Stimulated activated CD8-positive, alpha-beta memory T cell treated with anti-CD3 and anti-CD28 coated beads, Interleukin-12 subunit alpha, Interleukin-12 subunit beta, amount 100 ng/mL, for 4 hours (primary cell): ENCODE data around the gene ABHD16B.

Experiments
- DNase-seq: peaks from one replicate; pipeline ENCODE4 v3.0.0-alpha.2; 2020; ENCODE audit warnings: low read depth

ABHD16B gene

DNA sequence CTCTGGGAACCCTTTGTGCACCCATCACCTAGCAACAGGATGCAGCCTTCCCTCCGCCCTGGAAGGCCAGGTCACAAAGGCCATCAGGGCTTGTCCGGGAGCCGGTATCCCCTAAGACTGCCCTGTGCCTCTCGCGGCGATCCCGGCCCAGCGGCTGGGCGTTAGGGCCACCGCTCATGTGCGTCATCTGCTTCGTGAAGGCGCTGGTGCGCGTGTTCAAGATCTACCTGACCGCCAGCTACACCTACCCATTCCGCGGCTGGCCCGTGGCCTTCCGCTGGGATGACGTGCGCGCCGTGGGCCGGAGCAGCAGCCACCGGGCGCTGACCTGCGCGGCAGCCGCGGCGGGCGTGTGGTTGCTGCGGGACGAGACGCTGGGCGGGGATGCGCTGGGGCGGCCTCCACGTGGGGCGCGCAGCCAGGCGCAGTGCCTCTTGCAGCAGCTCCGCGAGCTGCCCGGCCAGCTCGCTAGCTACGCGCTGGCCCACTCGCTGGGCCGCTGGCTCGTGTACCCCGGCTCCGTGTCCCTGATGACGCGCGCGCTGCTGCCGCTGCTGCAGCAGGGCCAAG is at the start of gene ABHD16B:
TSS of gene ABHD16B (plus strand) at position 134 of the 570 bp plus-strand sequence. CDS start at position 177, 43 bp downstream.
- no peak for DNase-seq

DNA sequence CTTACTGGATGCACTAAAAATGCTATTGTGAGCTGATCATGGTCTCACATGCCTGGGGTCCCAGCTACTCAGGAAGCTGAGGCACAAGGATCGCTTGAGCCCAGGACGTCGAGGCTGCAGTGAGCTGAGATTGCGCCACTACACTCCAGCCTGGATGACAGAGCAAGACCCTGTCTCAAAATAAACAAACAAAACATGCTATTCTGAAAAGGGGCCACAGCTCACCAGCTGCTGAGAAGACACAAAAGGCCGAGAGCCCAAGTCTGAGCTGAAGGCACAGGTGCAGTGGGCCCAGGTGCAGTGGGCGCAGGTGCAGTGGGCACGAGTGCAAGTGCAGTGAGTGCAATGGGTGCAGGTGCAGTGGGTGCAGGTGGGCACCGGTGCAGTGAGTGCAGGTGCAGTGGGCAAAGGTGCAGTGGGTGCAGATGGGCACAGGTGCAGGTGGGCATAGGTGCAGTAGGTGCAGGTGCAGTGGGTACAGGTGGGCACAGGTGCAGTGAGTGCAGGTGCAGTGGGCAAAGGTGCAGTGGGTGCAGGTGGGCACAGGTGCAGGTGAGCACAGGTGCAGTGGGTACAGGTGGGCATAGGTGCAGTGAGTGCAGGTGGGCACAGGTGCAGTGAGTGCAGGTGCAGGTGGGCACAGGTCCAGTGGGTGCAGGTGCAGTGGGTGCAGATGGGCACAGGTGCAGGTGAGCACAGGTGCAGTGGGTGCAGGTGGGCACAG is 46.2 kb upstream of the ABHD16B start:
- no peak for DNase-seq

DNA sequence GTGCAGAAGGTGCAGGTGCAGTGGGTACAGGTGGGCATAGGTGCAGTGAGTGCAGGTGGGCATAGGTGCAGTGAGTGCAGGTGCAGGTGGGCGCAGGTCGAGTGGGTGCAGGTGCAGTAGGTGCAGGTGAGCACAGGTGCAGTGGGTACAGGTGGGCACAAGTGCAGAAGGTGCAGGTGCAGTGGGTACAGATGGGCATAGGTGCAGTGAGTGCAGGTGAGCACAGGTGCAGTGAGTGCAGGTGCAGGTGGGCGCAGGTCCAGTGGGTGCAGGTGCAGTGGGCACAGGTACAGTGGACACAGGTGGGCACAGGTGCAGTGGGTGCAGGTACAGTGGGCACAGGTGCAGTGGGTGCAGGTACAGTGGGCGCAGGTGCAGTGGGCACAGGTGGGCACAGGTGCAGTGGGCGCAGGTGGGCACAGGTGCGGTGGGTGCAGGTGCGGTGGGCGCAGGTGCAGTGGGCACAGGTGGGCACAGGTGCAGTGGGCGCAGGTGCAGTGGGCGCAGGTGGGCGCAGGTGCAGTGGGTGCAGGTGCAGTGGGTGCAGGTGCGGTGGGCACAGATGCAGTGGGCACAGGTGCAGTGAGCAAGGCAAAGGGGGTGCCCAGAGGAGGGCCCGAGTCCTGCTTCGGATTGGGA is 45.6 kb upstream of the ABHD16B start:
- DNase-seq = no peak

DNA sequence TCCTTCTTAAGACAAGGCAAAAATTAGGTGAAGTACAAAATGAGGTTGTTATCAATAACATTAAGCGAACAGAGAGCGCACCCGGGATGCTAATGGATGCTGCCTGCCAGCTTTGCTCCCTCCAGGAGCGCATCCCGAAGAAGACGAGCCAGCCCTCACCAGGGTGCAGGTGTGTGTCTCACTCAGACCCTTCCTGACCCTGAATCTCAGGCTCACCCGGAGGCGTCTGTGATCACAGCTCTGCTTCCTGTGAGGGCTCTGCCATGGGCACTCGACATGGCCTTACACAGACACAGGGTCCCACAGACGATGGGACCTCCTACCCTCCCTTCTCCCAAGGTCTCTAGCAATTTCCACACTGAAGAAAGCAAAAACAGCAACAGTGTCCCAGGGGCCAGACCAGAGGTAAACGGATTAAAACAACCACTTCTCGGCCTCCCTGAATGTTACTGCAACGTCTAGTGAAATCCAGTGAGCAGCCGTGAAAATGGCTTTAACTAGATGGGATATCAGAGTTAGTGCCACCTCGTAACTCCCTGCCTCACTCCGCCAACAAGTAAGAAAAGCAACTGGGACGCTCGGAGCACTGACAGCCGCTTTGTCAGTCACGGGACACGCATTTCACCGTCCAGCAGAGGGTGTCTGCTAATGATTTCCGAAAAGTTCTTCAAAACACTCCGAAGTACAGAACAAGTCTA is 41.9 kb upstream of the ABHD16B start:
- DNase-seq = no peak

DNA sequence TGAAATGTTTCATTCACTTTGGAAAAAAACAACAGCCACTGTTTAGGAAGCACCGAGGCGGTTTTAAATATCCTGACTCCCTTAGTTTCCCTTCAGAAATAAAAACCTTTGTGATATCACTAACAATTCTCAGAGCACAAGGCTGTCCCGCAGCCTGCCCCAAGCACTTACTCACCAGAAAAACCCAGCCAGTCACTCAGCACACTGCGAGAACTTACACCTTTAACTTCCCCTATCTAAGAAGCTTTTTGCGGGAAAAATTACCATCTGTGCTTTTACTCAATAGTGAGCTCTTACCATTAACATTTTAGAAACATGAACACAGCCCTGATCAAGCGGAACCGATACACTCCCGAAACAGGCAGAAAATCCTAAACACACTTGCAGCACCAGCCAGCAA is 39.5 kb upstream of the ABHD16B start:
- no peak for DNase-seq

DNA sequence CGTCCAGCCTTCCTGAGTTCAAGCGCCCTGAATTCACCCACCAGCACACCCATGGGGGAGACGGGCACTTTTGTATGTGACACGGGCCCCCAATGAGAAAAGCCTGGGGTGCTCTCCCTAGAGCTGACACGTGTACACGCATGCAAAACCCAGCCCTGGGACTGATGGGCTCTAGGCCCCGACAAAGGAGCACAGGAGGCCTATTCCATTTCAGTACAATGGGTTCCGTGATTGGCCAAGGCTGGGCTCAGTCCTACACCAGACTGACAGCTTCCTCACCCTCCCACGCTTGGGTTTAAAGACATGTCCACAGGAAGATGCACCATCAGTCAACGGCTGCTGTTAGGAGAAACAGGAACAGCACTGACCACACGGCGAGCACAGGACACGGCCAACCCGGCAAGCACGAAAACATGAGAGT is 39.0 kb upstream of the ABHD16B start:
- no peak for DNase-seq

DNA sequence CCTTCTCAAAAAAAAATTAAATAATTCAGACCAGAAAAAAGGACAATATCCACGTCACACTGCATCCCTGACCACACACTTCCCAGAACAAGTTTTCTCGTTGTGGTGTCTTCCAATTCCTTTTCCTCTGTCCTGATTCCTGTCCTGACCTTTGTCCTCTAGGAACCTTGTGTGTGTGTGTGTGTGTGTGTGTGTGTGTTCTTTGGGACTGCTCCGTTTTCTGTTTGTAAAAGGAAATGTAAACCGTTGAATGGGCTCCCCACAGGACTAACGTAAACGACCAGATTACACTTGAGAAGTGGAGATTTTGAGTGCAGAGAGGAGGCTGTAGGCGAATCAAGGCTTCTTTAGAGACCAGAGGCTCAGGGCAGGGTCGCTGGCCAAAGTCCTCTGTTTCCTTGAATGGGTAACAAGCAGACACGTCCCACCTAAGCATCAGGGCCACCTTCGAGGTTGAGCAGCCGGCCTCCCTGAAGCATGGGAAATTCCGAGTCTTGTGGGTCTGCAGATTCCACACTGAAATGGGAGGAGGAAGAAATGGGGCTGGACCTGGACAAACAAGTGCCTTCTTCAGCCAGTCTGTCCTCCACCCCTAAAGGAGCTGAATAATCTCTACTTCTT is 37.5 kb upstream of the ABHD16B start:
- no peak for DNase-seq

DNA sequence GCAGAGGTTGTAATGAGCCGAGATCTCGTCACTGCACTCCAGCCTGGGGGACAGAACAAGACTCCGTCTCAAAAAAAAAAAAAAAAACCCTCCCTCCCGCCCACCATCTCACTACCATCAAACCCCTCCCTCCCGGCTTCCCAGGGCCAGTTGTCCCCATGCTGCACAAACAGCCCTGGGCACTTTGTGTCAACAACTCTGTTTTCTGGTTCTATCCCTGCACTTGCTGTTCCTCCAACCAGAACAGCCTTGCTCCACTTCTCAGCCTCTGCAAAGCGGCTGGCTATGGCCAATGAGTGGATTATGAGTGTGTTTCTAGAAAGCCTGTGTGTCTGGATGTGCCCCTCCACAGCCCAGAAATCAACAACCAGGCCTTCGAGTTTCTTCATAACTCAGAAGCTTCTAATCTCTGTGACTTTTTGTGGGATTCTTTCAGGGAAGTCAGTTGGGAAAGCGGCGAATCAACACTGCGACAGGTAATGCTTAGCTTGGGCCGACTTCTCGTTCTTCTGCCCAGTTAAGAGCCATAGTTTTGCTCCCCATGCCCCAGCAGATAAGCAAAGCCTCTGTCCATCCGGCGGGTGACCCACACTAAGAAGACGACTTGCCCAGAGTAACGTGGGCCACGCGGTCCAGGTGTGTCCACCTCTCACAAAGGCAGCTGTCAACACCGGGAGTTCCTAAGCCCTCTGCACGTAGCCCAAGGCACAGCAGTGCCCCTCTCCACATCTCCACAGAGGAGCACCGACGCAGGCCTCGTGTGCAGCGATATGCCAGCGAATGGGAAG is 35.8 kb upstream of the ABHD16B start:
- DNase-seq = no peak

DNA sequence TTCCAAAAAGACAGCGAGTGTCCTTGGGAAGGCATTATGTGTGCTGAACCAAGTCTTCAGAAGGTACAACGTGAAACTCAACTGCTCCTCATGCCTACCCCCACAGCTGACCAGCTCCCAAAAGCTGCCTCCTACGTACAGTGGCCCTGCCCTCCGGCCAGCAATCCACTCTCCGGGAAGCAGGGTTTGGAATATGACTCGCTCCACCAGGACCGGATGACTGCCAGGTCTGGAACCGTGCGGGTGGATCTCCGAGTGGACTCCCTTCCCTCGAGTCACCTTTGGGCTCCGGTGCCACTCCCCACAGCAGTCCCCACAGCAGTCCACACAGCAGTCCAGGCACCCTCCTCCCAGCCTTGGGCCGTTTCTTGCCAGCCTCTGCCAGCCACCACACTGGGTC is 34.5 kb upstream of the ABHD16B start:
- no peak for DNase-seq

DNA sequence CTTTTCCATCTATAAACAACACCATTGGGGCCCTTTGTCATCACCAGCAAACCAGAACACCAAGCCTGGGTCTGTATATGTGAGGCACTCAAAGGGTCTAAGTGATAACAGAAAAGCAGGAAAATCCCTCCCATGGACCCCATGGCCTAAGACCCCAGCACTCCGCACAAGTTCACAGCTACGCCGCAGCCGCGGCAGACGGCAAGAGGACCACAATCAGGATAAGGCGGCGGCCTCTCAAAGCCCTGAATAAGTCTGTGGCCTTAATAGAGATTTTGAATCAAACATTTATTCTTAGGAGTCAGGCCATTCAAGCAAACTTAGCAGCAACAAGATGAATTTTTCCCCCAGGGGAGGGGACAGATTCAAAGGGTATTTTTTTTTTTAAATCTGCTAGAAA is 33.2 kb upstream of the ABHD16B start:
- DNase-seq = no peak

DNA sequence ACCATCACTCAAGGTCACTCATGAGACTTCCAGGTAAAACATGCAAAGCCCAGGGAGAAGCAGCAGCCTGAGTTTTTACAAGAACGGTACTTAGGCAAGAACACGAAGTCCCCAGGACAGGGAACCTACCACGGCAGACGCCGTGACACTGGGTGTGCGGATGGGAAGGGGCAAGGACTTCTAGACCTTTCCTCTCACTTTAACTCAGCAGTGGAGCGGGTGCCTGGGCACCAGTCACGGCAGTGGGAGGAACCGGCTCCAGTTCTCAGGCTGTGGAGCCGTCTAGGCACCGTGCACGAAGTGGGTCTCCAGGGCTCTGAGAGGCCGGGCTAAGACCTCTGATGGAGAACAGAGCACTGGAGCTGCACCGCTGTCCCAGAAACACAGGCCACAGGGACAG is 32.8 kb upstream of the ABHD16B start:
- DNase-seq = no peak

DNA sequence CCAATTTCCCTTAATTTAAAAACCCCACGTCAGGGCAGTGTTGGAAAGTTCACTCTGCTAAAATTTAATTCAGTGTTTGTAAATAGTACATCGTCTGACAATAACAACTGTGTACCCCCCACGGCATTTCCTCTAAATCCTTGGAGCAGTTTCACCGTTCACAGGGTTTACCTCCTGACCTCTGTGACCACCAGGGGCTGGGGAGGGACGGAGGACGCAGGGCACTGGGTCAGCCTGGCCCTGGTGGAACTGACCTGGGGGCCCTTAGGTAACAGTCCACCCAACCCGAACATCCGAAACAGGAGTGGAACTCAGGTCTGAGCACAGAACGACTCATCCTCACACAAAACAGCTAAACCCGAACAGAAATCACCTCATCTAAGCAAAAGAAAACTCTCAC is 32.3 kb upstream of the ABHD16B start:
- DNase-seq = no peak

DNA sequence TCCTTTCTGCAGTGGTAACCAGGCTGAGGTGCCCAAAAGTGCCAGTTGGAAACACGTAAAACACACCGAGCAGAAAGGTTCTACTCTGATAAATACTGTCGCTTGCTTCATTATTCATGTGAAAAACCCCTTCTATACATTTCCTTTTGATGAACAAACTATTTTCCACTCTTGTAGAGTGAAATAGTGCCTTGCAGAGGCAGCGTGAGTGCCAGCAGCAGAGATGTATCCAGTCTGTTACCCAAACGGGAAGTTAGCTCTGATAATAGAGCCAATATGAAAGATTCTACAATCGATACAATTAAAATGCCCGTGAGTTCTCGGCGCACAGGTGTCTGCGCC is 31.7 kb upstream of the ABHD16B start:
- no peak for DNase-seq

DNA sequence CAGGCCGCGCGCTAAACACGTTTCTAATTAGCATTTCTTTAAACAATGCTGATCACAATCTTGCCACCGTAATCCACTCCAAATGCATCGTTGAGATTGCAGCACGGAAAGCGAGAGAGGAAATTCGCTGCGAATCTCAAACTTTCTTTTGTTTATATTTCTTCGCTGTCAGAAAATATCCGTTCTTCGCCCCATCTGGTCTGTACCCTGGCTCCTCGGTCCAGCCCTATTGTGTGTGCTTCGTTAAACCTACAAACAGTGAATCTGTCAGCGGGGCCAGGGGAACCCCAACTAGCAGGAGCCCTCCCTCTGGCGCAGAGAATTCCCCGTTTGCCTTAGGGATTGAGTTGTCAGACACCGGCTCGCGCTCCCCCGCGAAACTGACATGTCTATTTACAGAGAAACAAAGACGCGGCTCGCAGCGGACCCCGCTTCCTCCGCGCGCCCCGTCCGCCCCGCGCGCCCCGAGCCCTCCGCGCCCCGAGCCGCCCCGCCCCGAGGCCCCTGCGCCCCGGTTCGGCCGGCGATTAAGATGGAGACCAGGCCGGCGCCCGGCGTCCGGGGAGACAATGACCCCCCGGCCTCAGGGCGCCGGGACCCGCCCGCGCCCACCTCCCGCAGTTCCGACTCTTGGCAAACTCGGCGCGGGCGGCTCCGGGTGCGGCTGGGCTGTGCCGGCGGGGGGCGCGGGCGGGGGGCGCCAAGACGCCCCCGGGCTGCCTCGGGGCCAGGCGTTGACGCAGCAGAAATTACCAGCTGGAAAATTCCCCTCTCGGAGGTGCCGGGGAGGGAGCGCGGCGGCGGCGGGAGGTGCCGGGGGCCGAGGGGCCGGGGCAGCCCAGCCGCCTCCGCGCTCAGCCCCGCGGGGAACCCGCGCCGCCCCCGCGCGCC is 31.1 kb upstream of the ABHD16B start:
- no peak for DNase-seq

DNA sequence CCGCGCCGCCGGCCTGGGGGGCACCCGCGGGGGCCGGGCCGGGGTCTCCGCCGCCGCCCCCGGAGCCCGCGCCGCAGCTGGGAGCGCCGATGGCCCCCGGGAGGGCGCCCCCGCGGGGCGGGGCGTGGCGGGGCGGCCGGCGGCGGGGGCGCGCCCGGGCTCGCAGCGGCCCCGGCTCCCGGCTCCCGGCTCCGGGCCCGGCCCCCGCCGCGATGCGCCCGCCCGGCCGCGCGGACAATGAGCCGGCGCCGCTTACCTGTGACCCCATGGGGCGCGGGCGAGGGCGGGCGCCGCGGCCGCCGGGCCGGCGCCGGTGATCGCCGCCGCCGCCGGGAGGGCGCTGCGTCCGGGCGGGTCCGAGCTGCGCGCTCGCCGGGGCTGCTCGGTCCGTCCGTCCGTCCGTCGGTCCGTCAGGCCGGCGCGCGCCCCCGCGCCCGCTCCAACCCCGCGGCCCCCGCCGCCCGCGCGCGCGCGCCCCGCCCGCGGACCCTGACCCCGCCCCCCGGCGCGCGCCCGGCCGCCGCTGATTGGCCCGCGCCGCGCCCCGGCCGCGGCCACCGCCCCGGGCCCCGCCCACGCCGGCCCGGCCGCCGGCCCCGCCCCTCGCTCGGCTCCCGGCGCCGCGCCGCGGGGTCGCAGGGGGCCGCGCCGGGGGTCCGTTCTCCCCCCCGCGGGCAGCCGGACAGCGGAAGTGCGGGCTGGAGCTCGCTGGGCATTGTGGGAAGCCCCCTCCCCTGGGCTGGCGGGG is 30.3 kb upstream of the ABHD16B start, which contains the start of gene ZBTB46:
TSS of gene ZBTB46 (minus strand) at position 424 of the 748 bp plus-strand sequence. CDS start 40,507 bp downstream, outside the sequence.
- no peak for DNase-seq

DNA sequence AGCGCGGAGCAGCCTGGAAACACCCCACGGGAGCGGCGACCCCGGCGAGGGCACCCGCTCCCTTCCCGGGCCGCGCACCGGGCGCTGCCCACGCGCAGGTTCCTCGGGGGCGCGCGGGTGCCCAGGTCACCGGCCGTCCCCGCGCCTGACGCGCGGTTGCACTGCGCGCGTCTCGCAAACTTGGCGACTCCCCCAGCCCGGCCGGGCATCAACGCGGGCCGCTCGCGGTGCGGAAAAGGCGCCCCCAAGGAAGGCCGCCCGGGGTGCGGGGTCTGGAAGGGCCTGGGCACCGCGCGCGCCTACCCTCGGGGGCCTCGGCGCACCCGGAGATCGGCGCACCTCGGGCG is 29.7 kb upstream of the ABHD16B start:
- no peak for DNase-seq

DNA sequence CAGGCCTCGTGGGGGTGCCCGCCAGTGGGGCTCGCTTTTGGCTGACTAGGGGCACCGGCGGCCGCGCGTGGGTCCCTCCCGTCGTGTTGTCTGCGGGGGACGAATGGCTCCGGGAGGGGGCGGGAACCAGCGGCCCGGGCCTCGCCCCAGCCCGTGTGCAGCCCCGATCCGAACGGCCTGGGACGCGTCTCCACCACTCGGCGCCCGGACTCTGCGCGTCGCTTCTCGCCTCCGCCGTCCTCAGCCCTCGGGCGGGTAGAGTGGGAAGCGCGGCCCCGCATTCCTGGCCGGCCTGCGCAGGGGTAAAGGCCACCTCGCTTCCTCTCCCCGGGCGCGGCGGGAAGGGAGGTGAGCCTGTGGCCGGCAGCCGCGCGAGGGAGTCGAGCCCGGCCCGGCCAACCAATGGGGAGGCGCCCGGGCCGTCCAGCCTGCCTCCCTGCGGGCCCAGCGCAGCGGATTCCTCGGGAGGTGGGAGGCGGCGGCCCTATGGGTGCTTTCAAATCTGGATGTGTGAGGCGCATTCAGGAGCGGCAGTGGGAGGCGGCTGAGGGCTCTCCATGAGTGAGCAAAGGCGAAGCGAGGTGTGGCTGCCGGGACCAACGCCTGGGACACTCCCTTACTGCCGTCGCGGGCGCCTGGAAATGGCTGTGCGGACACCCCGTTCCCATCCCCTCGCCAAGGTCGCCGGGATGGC is 29.2 kb upstream of the ABHD16B start:
- no peak for DNase-seq

DNA sequence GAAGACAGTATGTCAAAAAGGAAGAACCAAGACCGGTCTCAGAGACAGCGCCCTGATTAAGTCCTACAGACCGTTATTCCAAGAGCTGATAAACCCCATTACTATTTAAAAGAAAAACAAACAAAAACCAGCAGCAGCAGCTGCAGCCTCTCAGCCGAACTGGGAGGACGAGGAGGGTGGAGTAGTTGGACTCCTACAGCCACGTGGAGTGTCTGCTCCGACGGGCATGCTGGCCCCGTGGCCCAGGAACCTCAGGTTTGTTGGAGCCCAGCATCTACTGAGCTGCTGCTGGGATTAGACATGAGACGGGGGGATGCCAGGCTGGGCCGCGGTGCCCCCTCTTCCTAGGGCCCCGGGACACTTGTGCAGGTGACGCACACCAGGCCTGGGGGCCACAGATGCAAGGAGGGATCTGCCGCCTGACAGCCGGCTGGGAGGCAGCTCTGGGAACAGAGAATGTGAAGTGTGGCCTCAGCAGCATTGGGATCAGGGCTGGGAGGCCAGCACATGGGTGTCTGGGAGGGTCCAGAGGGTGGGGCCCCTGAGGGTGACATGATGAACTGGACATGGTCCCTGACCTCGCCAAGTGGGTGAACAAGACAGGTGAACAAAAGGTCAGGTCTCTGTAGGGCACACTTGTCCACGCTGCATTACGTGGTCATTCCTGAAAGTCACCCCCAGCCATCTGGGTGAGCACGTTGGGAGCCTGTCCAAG is 27.4 kb upstream of the ABHD16B start:
- DNase-seq = no peak

DNA sequence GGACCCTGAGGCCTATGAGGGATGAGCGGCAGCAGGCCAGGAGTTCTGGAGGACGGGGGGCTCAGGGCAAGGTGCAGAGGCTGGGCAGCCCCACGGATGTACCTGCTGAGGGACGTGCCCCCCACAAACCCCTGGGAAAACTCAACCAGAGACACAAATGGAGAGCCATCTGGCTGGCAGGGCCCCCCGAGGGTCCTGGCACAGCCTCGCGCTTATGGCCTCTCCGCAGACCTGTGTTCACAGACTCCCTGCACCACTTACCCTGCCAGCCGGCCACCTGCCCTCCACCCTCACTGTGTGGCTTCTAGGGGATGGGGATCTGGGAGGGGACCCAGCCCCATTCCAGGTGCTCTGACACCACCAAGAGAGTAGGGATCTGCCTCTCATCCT is 26.8 kb upstream of the ABHD16B start:
- no peak for DNase-seq
